Measurements from ENCODE around the gene ZMPSTE24. TPM values are rescaled to one million over a fixed set of nuclear protein-coding genes. Genes with fewer than 3 reads are reported as not detected.

ZMPSTE24 gene
- total and polyA plus RNA-seq, 10 of the 15 experiments (the other 5 are each of a cell fraction or from before 2014, with no cell fraction given): 21.5 to 84.4 (median 43.6) TPM

DNA sequence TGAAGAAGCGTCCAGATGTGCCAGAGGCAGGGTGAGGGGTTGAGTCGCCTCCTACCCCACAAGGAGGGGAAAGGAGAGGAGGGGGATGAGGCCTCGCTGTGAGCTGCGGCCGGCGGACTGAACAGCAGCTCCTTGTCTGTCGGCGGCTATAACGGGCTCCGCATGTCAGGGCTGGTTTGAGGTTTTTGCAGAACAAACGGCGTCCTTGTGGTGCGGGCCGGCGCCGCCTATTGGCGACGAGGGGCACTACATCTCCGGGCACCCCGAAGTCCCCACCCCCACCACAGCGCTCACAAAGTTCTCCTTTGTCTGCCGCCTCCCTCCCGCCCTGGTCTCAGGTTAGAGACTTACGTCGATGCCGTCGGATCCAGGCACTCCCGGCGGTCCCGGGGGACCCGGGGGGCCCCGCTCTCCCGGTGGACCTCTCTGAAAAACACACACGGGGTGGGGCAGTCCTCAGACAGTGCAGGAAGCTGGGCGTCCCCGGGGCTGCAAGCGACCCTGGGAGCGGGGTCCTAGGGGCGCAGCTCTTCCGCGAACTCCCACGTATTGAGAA is 57.3 kb downstream of the ZMPSTE24 start (continued):
- TF ChIP-seq PML (IDR thresholded peaks at IDR 0.05; ENCODE audit: low read length) (no peak), CHD1 (IDR thresholded peaks at IDR 0.05; ENCODE audit: low read depth, low read length) (no peak), MYC (IDR thresholded peaks at IDR 0.05; ENCODE audit: insufficient read depth, insufficient read length, insufficient replicate concordance, low read length, severe bottlenecking) (no peak), RFX5 (IDR thresholded peaks at IDR 0.05; ENCODE audit: low read depth, low read length) (0 out of 2 replicates have a peak, but pooled peaks have one; percentile 11), RCOR1 (conservative IDR thresholded peaks at IDR 0.05; ENCODE audit: low read depth, low read length) (no peak), CEBPB (IDR thresholded peaks at IDR 0.05; ENCODE audit: borderline replicate concordance in 1 of 2, low read depth in 2 of 2, low read length in 2 of 2) (peak in 1 of 2 experiments; percentile 15; a peak in 1 of 4 replicates), NFYA (IDR thresholded peaks at IDR 0.05; ENCODE audit: borderline replicate concordance, low read depth, low read length) (no peak), EGR1 (IDR thresholded peaks at IDR 0.05; ENCODE audit: borderline replicate concordance in 1 of 2, low read depth in 2 of 2, low read length in 2 of 2) (0 out of 3 replicates have a peak, but pooled peaks of 1 of the 2 experiments have one; percentile 29), KLF5 (IDR thresholded peaks at IDR 0.05; ENCODE audit: partially characterized antibody) (no peak), WRNIP1 (IDR thresholded peaks at IDR 0.05; ENCODE audit: borderline replicate concordance, low read depth, low read length) (no peak), ZSCAN29 (IDR thresholded peaks at IDR 0.05) (no peak), SIX5 (IDR thresholded peaks at IDR 0.05; ENCODE audit: low read depth, low read length, severe bottlenecking) (no peak), PAX5 (IDR thresholded peaks at IDR 0.05; ENCODE audit: borderline replicate concordance, low read depth, low read length) (0 out of 2 replicates have a peak, but pooled peaks have one; percentile 40), SREBF1 (IDR thresholded peaks at IDR 0.05; ENCODE audit: low read length) (no peak)
- TF ChIP-seq, protein P1, sequence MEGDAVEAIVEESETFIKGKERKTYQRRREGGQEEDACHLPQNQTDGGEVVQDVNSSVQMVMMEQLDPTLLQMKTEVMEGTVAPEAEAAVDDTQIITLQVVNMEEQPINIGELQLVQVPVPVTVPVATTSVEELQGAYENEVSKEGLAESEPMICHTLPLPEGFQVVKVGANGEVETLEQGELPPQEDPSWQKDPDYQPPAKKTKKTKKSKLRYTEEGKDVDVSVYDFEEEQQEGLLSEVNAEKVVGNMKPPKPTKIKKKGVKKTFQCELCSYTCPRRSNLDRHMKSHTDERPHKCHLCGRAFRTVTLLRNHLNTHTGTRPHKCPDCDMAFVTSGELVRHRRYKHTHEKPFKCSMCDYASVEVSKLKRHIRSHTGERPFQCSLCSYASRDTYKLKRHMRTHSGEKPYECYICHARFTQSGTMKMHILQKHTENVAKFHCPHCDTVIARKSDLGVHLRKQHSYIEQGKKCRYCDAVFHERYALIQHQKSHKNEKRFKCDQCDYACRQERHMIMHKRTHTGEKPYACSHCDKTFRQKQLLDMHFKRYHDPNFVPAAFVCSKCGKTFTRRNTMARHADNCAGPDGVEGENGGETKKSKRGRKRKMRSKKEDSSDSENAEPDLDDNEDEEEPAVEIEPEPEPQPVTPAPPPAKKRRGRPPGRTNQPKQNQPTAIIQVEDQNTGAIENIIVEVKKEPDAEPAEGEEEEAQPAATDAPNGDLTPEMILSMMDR (IDR thresholded peaks at IDR 0.05 in 2 of 3, conservative IDR thresholded peaks at IDR 0.05 in 1 of 3; ENCODE audit: control insufficient read depth in 2 of 3, extremely low read depth in 1 of 3, insufficient read depth in 1 of 3, low read depth in 3 of 3, low read length in 3 of 3): peak; percentile 96 to 98 (median 98)
- TF ChIP-seq, protein P2, sequence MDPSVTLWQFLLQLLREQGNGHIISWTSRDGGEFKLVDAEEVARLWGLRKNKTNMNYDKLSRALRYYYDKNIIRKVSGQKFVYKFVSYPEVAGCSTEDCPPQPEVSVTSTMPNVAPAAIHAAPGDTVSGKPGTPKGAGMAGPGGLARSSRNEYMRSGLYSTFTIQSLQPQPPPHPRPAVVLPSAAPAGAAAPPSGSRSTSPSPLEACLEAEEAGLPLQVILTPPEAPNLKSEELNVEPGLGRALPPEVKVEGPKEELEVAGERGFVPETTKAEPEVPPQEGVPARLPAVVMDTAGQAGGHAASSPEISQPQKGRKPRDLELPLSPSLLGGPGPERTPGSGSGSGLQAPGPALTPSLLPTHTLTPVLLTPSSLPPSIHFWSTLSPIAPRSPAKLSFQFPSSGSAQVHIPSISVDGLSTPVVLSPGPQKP (IDR thresholded peaks at IDR 0.05; ENCODE audit: low read depth, low read length): no peak
- TF ChIP-seq, protein P3, sequence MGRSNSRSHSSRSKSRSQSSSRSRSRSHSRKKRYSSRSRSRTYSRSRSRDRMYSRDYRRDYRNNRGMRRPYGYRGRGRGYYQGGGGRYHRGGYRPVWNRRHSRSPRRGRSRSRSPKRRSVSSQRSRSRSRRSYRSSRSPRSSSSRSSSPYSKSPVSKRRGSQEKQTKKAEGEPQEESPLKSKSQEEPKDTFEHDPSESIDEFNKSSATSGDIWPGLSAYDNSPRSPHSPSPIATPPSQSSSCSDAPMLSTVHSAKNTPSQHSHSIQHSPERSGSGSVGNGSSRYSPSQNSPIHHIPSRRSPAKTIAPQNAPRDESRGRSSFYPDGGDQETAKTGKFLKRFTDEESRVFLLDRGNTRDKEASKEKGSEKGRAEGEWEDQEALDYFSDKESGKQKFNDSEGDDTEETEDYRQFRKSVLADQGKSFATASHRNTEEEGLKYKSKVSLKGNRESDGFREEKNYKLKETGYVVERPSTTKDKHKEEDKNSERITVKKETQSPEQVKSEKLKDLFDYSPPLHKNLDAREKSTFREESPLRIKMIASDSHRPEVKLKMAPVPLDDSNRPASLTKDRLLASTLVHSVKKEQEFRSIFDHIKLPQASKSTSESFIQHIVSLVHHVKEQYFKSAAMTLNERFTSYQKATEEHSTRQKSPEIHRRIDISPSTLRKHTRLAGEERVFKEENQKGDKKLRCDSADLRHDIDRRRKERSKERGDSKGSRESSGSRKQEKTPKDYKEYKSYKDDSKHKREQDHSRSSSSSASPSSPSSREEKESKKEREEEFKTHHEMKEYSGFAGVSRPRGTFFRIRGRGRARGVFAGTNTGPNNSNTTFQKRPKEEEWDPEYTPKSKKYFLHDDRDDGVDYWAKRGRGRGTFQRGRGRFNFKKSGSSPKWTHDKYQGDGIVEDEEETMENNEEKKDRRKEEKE (IDR thresholded peaks at IDR 0.05): no peak
- TF ChIP-seq, protein P4, sequence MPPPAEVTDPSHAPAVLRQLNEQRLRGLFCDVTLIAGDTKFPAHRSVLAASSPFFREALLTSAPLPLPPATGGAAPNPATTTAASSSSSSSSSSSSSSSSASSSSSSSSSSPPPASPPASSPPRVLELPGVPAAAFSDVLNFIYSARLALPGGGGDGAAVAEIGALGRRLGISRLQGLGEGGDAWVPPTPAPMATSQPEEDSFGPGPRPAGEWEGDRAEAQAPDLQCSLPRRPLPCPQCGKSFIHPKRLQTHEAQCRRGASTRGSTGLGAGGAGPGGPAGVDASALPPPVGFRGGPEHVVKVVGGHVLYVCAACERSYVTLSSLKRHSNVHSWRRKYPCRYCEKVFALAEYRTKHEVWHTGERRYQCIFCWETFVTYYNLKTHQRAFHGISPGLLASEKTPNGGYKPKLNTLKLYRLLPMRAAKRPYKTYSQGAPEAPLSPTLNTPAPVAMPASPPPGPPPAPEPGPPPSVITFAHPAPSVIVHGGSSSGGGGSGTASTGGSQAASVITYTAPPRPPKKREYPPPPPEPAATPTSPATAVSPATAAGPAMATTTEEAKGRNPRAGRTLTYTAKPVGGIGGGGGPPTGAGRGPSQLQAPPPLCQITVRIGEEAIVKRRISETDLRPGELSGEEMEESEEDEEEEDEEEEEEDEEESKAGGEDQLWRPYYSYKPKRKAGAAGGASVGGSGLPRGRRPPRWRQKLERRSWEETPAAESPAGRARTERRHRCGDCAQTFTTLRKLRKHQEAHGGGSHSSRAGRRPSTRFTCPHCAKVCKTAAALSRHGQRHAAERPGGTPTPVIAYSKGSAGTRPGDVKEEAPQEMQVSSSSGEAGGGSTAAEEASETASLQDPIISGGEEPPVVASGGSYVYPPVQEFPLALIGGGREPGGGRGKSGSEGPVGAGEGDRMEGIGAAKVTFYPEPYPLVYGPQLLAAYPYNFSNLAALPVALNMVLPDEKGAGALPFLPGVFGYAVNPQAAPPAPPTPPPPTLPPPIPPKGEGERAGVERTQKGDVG (CRISPR knock-in tag; IDR thresholded peaks at IDR 0.05): no peak
